ENCODE data around the gene AKAP7. TPM values are rescaled to one million over a fixed set of nuclear protein-coding genes. Genes with fewer than 3 reads are reported as not detected.
A peak's percentile ranks its signal among the peaks of the same experiment; 100 is the strongest.

AKAP7 gene
- total RNA-seq, 1 donor from 2014 or later = 4.6 TPM

DNA sequence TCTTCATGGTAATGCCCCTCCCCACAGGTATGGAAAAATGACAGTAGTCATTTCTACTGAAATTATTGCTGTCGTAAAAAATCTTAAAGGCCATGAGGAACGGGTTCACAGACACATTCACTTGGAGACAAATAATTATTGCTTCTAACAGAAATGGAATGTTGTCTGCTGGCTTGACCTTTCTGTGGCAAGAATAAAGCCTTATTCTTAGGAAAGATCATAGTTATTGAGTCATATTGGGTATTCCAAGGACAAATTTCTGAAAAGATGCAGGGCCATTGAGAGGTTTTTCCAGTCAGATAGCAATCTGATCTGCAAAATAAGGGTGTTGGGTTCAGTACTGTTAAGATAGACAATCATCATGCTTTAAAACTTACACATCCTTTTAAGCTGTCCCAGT lies 29.2 kb downstream of the AKAP7 start:
- H3K79me2 ChIP-seq (ENCODE audit: insufficient read depth, low read length) = no peaks in the 10 kb centered on the region
- no peaks in the 10 kb centered on the region for H4K20me1 ChIP-seq (ENCODE audit: insufficient read depth, low read length)
- peaks cover 4% of the 10 kb centered on the region for H3K36me3 Mint-ChIP-seq (ENCODE audit: low read depth, unreplicated experiment)
- H3K36me3 ChIP-seq (ENCODE audit: insufficient read depth, low read length) = no peaks in the 10 kb centered on the region
- H3K9me3 Mint-ChIP-seq (ENCODE audit: unreplicated experiment) = no peaks in the 10 kb centered on the region
- peaks cover 1% of the 10 kb centered on the region for H3K27me3 Mint-ChIP-seq (ENCODE audit: low read depth, unreplicated experiment)
- TF ChIP-seq, protein P1, sequence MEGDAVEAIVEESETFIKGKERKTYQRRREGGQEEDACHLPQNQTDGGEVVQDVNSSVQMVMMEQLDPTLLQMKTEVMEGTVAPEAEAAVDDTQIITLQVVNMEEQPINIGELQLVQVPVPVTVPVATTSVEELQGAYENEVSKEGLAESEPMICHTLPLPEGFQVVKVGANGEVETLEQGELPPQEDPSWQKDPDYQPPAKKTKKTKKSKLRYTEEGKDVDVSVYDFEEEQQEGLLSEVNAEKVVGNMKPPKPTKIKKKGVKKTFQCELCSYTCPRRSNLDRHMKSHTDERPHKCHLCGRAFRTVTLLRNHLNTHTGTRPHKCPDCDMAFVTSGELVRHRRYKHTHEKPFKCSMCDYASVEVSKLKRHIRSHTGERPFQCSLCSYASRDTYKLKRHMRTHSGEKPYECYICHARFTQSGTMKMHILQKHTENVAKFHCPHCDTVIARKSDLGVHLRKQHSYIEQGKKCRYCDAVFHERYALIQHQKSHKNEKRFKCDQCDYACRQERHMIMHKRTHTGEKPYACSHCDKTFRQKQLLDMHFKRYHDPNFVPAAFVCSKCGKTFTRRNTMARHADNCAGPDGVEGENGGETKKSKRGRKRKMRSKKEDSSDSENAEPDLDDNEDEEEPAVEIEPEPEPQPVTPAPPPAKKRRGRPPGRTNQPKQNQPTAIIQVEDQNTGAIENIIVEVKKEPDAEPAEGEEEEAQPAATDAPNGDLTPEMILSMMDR (IDR thresholded peaks at IDR 0.05; ENCODE audit: insufficient read depth, low read depth, low read length) = no peak
- no peak for TF ChIP-seq EZH2 (IDR thresholded peaks at IDR 0.05; ENCODE audit: insufficient read depth, low read length)
- no peak overlapping the region for H3K4me3 Mint-ChIP-seq (ENCODE audit: unreplicated experiment)
- DNase-seq (ENCODE audit: low read depth) (no peak), FAIRE-seq (peak; percentile 29)
- H3K4me1 Mint-ChIP-seq (ENCODE audit: low read depth, unreplicated experiment) = peaks cover 16% of the 10 kb centered on the region
- H3K27ac ChIP-seq (ENCODE audit: low read depth, low read length) = no peak overlapping the region
- no peaks in the 10 kb centered on the region for H3K27me3 ChIP-seq (ENCODE audit: insufficient read depth, low read length)
- H3K9me3 ChIP-seq (ENCODE audit: insufficient read depth, low read depth, low read length) = no peaks in the 10 kb centered on the region
- no peak overlapping the region for H3K27ac Mint-ChIP-seq (ENCODE audit: unreplicated experiment)
- peaks cover 3% of the 10 kb centered on the region for H3K4me1 ChIP-seq (ENCODE audit: insufficient read depth, low read length)
- H3K9ac ChIP-seq (ENCODE audit: low read length) = no peak overlapping the region
- H2AFZ ChIP-seq (ENCODE audit: low read depth, low read length) = no peak overlapping the region
- no peak overlapping the region for H3K4me2 ChIP-seq (ENCODE audit: low read length)
- no peak overlapping the region for H3K4me3 ChIP-seq (ENCODE audit: insufficient read depth, low read depth, low read length)

DNA sequence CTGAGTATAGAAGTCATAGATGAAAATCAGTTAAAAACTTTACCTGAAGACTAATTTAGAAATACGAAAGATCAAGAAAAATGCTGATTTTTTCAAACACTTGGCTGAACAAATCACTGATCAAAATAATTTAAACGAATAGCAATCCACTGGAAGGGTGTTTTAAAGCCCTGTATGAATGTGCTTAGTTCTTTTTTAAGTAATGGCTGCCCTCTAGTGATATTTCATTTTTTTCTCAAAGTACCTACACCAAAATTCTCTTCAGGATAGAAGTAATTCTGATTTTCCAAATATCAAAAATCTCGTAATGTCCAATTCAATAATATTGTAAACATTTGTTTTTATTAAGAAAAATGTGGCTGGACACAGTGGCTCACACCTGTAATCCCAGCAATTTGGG lies 32.5 kb downstream of the AKAP7 start:
- Histone ChIP-seq H3K9ac (ENCODE audit: low read length) (no peak overlapping the region), H3K4me2 (ENCODE audit: low read length) (no peak overlapping the region), H3K36me3 (ENCODE audit: insufficient read depth, low read length) (no peaks in the 10 kb centered on the region), H3K4me1 (ENCODE audit: insufficient read depth, low read length) (no peaks in the 10 kb centered on the region), H3K27me3 (ENCODE audit: insufficient read depth, low read length) (no peaks in the 10 kb centered on the region), H3K79me2 (ENCODE audit: insufficient read depth, low read length) (no peaks in the 10 kb centered on the region), H4K20me1 (ENCODE audit: insufficient read depth, low read length) (no peaks in the 10 kb centered on the region), H3K9me3 (ENCODE audit: insufficient read depth, low read depth, low read length) (no peaks in the 10 kb centered on the region), H3K27ac (ENCODE audit: low read depth, low read length) (no peak overlapping the region), H2AFZ (ENCODE audit: low read depth, low read length) (no peak overlapping the region), H3K4me3 (ENCODE audit: insufficient read depth, low read depth, low read length) (no peak overlapping the region)
- H3K27ac Mint-ChIP-seq (ENCODE audit: unreplicated experiment) = no peak overlapping the region
- no peak for DNase-seq (ENCODE audit: low read depth)
- H3K4me3 Mint-ChIP-seq (ENCODE audit: unreplicated experiment) = no peak overlapping the region
- peaks cover 9% of the 10 kb centered on the region for H3K4me1 Mint-ChIP-seq (ENCODE audit: low read depth, unreplicated experiment)
- FAIRE-seq = no peak
- no peaks in the 10 kb centered on the region for H3K27me3 Mint-ChIP-seq (ENCODE audit: low read depth, unreplicated experiment)
- peaks cover 3% of the 10 kb centered on the region for H3K36me3 Mint-ChIP-seq (ENCODE audit: low read depth, unreplicated experiment)
- TF ChIP-seq, protein P1 (IDR thresholded peaks at IDR 0.05; ENCODE audit: insufficient read depth, low read depth, low read length) = peak; percentile 6
- TF ChIP-seq EZH2 (IDR thresholded peaks at IDR 0.05; ENCODE audit: insufficient read depth, low read length) = no peak
- H3K9me3 Mint-ChIP-seq (ENCODE audit: unreplicated experiment) = no peaks in the 10 kb centered on the region

- Mint-ChIP-seq H3K4me1 (ENCODE audit: low read depth, unreplicated experiment) (peaks cover 5% of the 10 kb centered on the region), H3K9me3 (ENCODE audit: unreplicated experiment) (no peaks in the 10 kb centered on the region), H3K27ac (ENCODE audit: unreplicated experiment) (no peak overlapping the region), H3K36me3 (ENCODE audit: low read depth, unreplicated experiment) (peaks cover 3% of the 10 kb centered on the region), H3K4me3 (ENCODE audit: unreplicated experiment) (no peak overlapping the region), H3K27me3 (ENCODE audit: low read depth, unreplicated experiment) (no peaks in the 10 kb centered on the region)
- TF ChIP-seq, protein P1 (IDR thresholded peaks at IDR 0.05; ENCODE audit: insufficient read depth, low read depth, low read length) = no peak
- no peak for TF ChIP-seq EZH2 (IDR thresholded peaks at IDR 0.05; ENCODE audit: insufficient read depth, low read length)
- DNase-seq (ENCODE audit: low read depth) (no peak), FAIRE-seq (no peak)
- Histone ChIP-seq H3K27me3 (ENCODE audit: insufficient read depth, low read length) (no peaks in the 10 kb centered on the region), H3K79me2 (ENCODE audit: insufficient read depth, low read length) (no peaks in the 10 kb centered on the region), H3K4me1 (ENCODE audit: insufficient read depth, low read length) (no peaks in the 10 kb centered on the region), H3K9ac (ENCODE audit: low read length) (no peak overlapping the region), H3K4me2 (ENCODE audit: low read length) (no peak overlapping the region), H3K4me3 (ENCODE audit: insufficient read depth, low read depth, low read length) (no peak overlapping the region), H4K20me1 (ENCODE audit: insufficient read depth, low read length) (no peaks in the 10 kb centered on the region), H3K36me3 (ENCODE audit: insufficient read depth, low read length) (no peaks in the 10 kb centered on the region), H3K9me3 (ENCODE audit: insufficient read depth, low read depth, low read length) (no peaks in the 10 kb centered on the region), H3K27ac (ENCODE audit: low read depth, low read length) (no peak overlapping the region), H2AFZ (ENCODE audit: low read depth, low read length) (no peak overlapping the region)
These were observed 34.3 kb downstream of the AKAP7 start for GRCh38 chr6:131169613-131170012.
